ENCODE measurements around the gene STRN3.

The STRN3 gene

GRCh38 chr14:30996892-30997659, 29.1 kb downstream of the STRN3 start:
- no peak overlapping the region for H3K23ac ChIP-seq (ENCODE audit: low read depth, low read length, poor library complexity)
- H2AFZ ChIP-seq (ENCODE audit: low read length): no peak overlapping the region
- H4K8ac ChIP-seq (ENCODE audit: low read depth, low read length): no peak overlapping the region
- no peak overlapping the region for H2BK15ac ChIP-seq (ENCODE audit: low read length)
- peaks cover 2 to 31% of the 10 kb centered on the region in 2 donors for H3K36me3 ChIP-seq (replicated peaks in 1 of 2; ENCODE audit: control insufficient read depth in 2 of 2, insufficient read depth in 2 of 2, low read length in 2 of 2)
- H3K14ac ChIP-seq (ENCODE audit: low read length): no peak overlapping the region
- DNase-seq (ENCODE audit: low spot score): no peak
- no peak overlapping the region for H2AK5ac ChIP-seq (ENCODE audit: low read depth, low read length)
- H2BK12ac ChIP-seq (ENCODE audit: low read length): no peak overlapping the region
- H3K9me3 ChIP-seq (replicated peaks in 1 of 2; ENCODE audit: control insufficient read depth in 2 of 2, insufficient read depth in 1 of 2, low read depth in 1 of 2, low read length in 2 of 2): peaks cover 13 to 53% of the 10 kb centered on the region in 2 donors
- H3K4me2 ChIP-seq (ENCODE audit: insufficient read depth, low read length, poor library complexity, severe bottlenecking): no peak overlapping the region
- no peak overlapping the region for H3K27ac ChIP-seq (replicated peaks; ENCODE audit: low read length)
- peaks cover 0 to 7% of the 10 kb centered on the region in 2 donors for H3K4me1 ChIP-seq (ENCODE audit: control insufficient read depth in 2 of 2, insufficient read depth in 1 of 2, low read depth in 1 of 2, low read length in 2 of 2)
- no peak overlapping the region for H3K4me3 ChIP-seq (ENCODE audit: low read length in 2 of 2)
- no peak overlapping the region for H2BK120ac ChIP-seq (ENCODE audit: low read depth, low read length)
- H3K18ac ChIP-seq (ENCODE audit: low read length): no peak overlapping the region
- H2BK5ac ChIP-seq (ENCODE audit: low read length): no peak overlapping the region
- no peak overlapping the region for H3K4ac ChIP-seq (ENCODE audit: low read length)
- no peak overlapping the region for H3K9ac ChIP-seq (ENCODE audit: low read depth, low read length, poor library complexity)
- H3K27me3 ChIP-seq (ENCODE audit: control insufficient read depth in 3 of 3, insufficient read depth in 3 of 3, low read depth in 1 of 3, low read length in 3 of 3): no peaks in the 10 kb centered on the region
- H3K79me1 ChIP-seq (ENCODE audit: low read depth, low read length): peaks cover 7% of the 10 kb centered on the region
- WGBS, 2 donors (ENCODE audit: extremely low coverage in 2 of 2, insufficient read length in 2 of 2, insufficient replicate concordance in 1 of 2): no CpG with 5 or more reads among the region's 4 CpGs
- H4K91ac ChIP-seq (ENCODE audit: low read depth, low read length, poor library complexity): no peak overlapping the region

GRCh38 chr14:30995689-30996088, 30.5 kb downstream of the STRN3 start:
- no peak overlapping the region for H2BK15ac ChIP-seq (ENCODE audit: low read length)
- H2AK5ac ChIP-seq (ENCODE audit: low read depth, low read length): no peak overlapping the region
- H3K4ac ChIP-seq (ENCODE audit: low read length): no peak overlapping the region
- no peak overlapping the region for H2BK120ac ChIP-seq (ENCODE audit: low read depth, low read length)
- H3K4me3 ChIP-seq (ENCODE audit: low read length in 2 of 2): no peak overlapping the region
- no peak overlapping the region for H3K18ac ChIP-seq (ENCODE audit: low read length)
- H3K9ac ChIP-seq (ENCODE audit: low read depth, low read length, poor library complexity): no peak overlapping the region
- no peak overlapping the region for H3K27ac ChIP-seq (replicated peaks; ENCODE audit: low read length)
- H3K4me1 ChIP-seq (ENCODE audit: control insufficient read depth in 2 of 2, insufficient read depth in 1 of 2, low read depth in 1 of 2, low read length in 2 of 2): peaks cover 0 to 7% of the 10 kb centered on the region in 2 donors
- no peak overlapping the region for H4K8ac ChIP-seq (ENCODE audit: low read depth, low read length)
- no peaks in the 10 kb centered on the region for H3K27me3 ChIP-seq (ENCODE audit: control insufficient read depth in 3 of 3, insufficient read depth in 3 of 3, low read depth in 1 of 3, low read length in 3 of 3)
- H3K36me3 ChIP-seq (replicated peaks in 1 of 2; ENCODE audit: control insufficient read depth in 2 of 2, insufficient read depth in 2 of 2, low read length in 2 of 2): peaks cover 2 to 29% of the 10 kb centered on the region in 2 donors
- no CpG with 5 or more reads among the region's 3 CpGs for WGBS, 2 donors (ENCODE audit: extremely low coverage in 2 of 2, insufficient read length in 2 of 2, insufficient replicate concordance in 1 of 2)
- peaks cover 5% of the 10 kb centered on the region for H3K79me1 ChIP-seq (ENCODE audit: low read depth, low read length)
- H2BK5ac ChIP-seq (ENCODE audit: low read length): no peak overlapping the region
- no peak overlapping the region for H4K91ac ChIP-seq (ENCODE audit: low read depth, low read length, poor library complexity)
- no peak overlapping the region for H3K23ac ChIP-seq (ENCODE audit: low read depth, low read length, poor library complexity)
- H2AFZ ChIP-seq (ENCODE audit: low read length): no peak overlapping the region
- no peak overlapping the region for H3K4me2 ChIP-seq (ENCODE audit: insufficient read depth, low read length, poor library complexity, severe bottlenecking)
- peaks cover 13 to 43% of the 10 kb centered on the region in 2 donors for H3K9me3 ChIP-seq (replicated peaks in 1 of 2; ENCODE audit: control insufficient read depth in 2 of 2, insufficient read depth in 1 of 2, low read depth in 1 of 2, low read length in 2 of 2)
- no peak for DNase-seq (ENCODE audit: low spot score)
- no peak overlapping the region for H3K14ac ChIP-seq (ENCODE audit: low read length)
- H2BK12ac ChIP-seq (ENCODE audit: low read length): no peak overlapping the region

- Histone ChIP-seq H2AK5ac (ENCODE audit: low read depth, low read length) (no peak overlapping the region), H3K9ac (ENCODE audit: low read depth, low read length, poor library complexity) (no peak overlapping the region), H3K23ac (ENCODE audit: low read depth, low read length, poor library complexity) (no peak overlapping the region), H4K91ac (ENCODE audit: low read depth, low read length, poor library complexity) (no peak overlapping the region), H3K79me1 (ENCODE audit: low read depth, low read length) (peaks cover 5% of the 10 kb centered on the region), H2BK120ac (ENCODE audit: low read depth, low read length) (no peak overlapping the region), H3K9me3 (replicated peaks in 1 of 2; ENCODE audit: control insufficient read depth in 2 of 2, insufficient read depth in 1 of 2, low read depth in 1 of 2, low read length in 2 of 2) (peaks cover 13 to 36% of the 10 kb centered on the region in 2 donors), H4K8ac (ENCODE audit: low read depth, low read length) (no peak overlapping the region), H3K4me2 (ENCODE audit: insufficient read depth, low read length, poor library complexity, severe bottlenecking) (no peak overlapping the region), H3K27ac (replicated peaks; ENCODE audit: low read length) (no peak overlapping the region), H2BK12ac (ENCODE audit: low read length) (no peak overlapping the region), H3K4ac (ENCODE audit: low read length) (no peak overlapping the region), H3K4me1 (ENCODE audit: control insufficient read depth in 2 of 2, insufficient read depth in 1 of 2, low read depth in 1 of 2, low read length in 2 of 2) (peaks cover 0 to 7% of the 10 kb centered on the region in 2 donors), H3K4me3 (ENCODE audit: low read length in 2 of 2) (no peak overlapping the region), H3K14ac (ENCODE audit: low read length) (no peak overlapping the region), H3K36me3 (replicated peaks in 1 of 2; ENCODE audit: control insufficient read depth in 2 of 2, insufficient read depth in 2 of 2, low read length in 2 of 2) (peaks cover 2 to 31% of the 10 kb centered on the region in 2 donors), H2BK15ac (ENCODE audit: low read length) (no peak overlapping the region), H2AFZ (ENCODE audit: low read length) (no peak overlapping the region), H3K27me3 (ENCODE audit: control insufficient read depth in 3 of 3, insufficient read depth in 3 of 3, low read depth in 1 of 3, low read length in 3 of 3) (no peaks in the 10 kb centered on the region), H3K18ac (ENCODE audit: low read length) (no peak overlapping the region), H2BK5ac (ENCODE audit: low read length) (no peak overlapping the region)
- no CpG with 5 or more reads among the region's 4 CpGs for WGBS, 2 donors (ENCODE audit: extremely low coverage in 2 of 2, insufficient read length in 2 of 2, insufficient replicate concordance in 1 of 2)
- DNase-seq (ENCODE audit: low spot score): no peak
These were observed 31.2 kb downstream of the STRN3 start for GRCh38 chr14:30994681-30995620.

- no peak overlapping the region for H3K23ac ChIP-seq (ENCODE audit: low read depth, low read length, poor library complexity)
- no peak overlapping the region for H3K4me2 ChIP-seq (ENCODE audit: insufficient read depth, low read length, poor library complexity, severe bottlenecking)
- H2AFZ ChIP-seq (ENCODE audit: low read length): no peak overlapping the region
- H3K9me3 ChIP-seq (replicated peaks in 1 of 2; ENCODE audit: control insufficient read depth in 2 of 2, insufficient read depth in 1 of 2, low read depth in 1 of 2, low read length in 2 of 2): peaks cover 2 to 17% of the 10 kb centered on the region in 2 donors
- H3K4me3 ChIP-seq (ENCODE audit: low read length in 2 of 2): no peak overlapping the region
- peaks cover 0 to 7% of the 10 kb centered on the region in 2 donors for H3K4me1 ChIP-seq (ENCODE audit: control insufficient read depth in 2 of 2, insufficient read depth in 1 of 2, low read depth in 1 of 2, low read length in 2 of 2)
- no peak overlapping the region for H2BK15ac ChIP-seq (ENCODE audit: low read length)
- H2BK12ac ChIP-seq (ENCODE audit: low read length): no peak overlapping the region
- no peak for DNase-seq (ENCODE audit: low spot score)
- H3K4ac ChIP-seq (ENCODE audit: low read length): no peak overlapping the region
- H3K79me1 ChIP-seq (ENCODE audit: low read depth, low read length): peaks cover 2% of the 10 kb centered on the region
- peaks cover 2 to 20% of the 10 kb centered on the region in 2 donors for H3K36me3 ChIP-seq (replicated peaks in 1 of 2; ENCODE audit: control insufficient read depth in 2 of 2, insufficient read depth in 2 of 2, low read length in 2 of 2)
- H3K27ac ChIP-seq (replicated peaks; ENCODE audit: low read length): no peak overlapping the region
- H2BK5ac ChIP-seq (ENCODE audit: low read length): no peak overlapping the region
- no peak overlapping the region for H4K8ac ChIP-seq (ENCODE audit: low read depth, low read length)
- no peak overlapping the region for H4K91ac ChIP-seq (ENCODE audit: low read depth, low read length, poor library complexity)
- no peak overlapping the region for H3K18ac ChIP-seq (ENCODE audit: low read length)
- no peak overlapping the region for H3K14ac ChIP-seq (ENCODE audit: low read length)
- no peak overlapping the region for H3K9ac ChIP-seq (ENCODE audit: low read depth, low read length, poor library complexity)
- no peak overlapping the region for H2BK120ac ChIP-seq (ENCODE audit: low read depth, low read length)
- no peak overlapping the region for H2AK5ac ChIP-seq (ENCODE audit: low read depth, low read length)
- H3K27me3 ChIP-seq (ENCODE audit: control insufficient read depth in 3 of 3, insufficient read depth in 3 of 3, low read depth in 1 of 3, low read length in 3 of 3): no peaks in the 10 kb centered on the region
These were observed 33.1 kb downstream of the STRN3 start for GRCh38 chr14:30993071-30993470.

All from neuronal stem cell (in vitro differentiated cells).